ENCODE results near the gene TEX9.

DNA sequence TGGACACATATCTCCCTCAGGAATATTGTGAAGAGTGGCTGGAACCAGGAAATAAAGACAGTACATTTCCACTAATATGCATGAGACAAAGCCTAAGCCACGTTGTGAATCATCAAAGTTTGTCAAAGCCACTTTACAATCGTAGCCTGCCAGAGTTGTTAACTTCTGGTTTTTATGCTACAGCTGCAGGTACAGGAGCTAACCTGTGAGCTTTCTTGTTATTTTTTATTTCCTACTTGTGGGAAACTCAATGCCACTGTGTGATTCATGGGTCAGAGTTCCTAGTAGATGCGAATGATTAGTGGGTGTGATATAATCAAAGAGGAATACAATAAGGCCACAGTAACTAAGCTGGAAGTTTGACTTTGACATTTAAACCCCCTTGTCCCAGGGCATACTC is 44.4 kb upstream of the TEX9 start:
- TF ChIP-seq, protein P1, sequence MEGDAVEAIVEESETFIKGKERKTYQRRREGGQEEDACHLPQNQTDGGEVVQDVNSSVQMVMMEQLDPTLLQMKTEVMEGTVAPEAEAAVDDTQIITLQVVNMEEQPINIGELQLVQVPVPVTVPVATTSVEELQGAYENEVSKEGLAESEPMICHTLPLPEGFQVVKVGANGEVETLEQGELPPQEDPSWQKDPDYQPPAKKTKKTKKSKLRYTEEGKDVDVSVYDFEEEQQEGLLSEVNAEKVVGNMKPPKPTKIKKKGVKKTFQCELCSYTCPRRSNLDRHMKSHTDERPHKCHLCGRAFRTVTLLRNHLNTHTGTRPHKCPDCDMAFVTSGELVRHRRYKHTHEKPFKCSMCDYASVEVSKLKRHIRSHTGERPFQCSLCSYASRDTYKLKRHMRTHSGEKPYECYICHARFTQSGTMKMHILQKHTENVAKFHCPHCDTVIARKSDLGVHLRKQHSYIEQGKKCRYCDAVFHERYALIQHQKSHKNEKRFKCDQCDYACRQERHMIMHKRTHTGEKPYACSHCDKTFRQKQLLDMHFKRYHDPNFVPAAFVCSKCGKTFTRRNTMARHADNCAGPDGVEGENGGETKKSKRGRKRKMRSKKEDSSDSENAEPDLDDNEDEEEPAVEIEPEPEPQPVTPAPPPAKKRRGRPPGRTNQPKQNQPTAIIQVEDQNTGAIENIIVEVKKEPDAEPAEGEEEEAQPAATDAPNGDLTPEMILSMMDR (conservative IDR thresholded peaks at IDR 0.05), result no peak
- TF ChIP-seq EZH2 (IDR thresholded peaks at IDR 0.05; ENCODE audit: low read depth), result no peak
